ENCODE data around the gene KRT33A. TPM values are rescaled to one million over a fixed set of nuclear protein-coding genes. Genes with fewer than 3 reads are reported as not detected.

The KRT33A gene
- total RNA-seq, 1 donor from 2014 or later, result not detected

DNA sequence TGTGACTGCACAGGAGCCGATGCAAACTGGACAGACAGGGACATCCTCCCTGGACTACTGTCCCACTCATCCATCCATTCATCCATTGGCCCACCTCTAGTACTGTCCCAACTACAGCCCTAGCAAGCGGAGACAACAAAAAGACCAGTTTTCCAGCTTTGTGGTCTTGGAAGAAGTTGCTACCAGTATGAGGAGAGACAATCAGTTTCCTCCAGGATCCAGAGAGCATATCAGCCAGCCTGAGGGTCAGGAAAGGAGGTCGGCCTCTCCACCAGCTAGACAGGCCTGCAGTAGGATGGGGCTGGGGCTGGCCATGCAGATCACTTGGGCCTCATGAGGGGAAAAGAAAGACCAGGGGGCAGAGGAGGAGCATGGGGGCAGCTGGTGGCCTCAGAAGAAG is 16.8 kb downstream of the KRT33A start:
- H3K9me3 Mint-ChIP-seq (ENCODE audit: low read depth), result no peaks in the 10 kb centered on the region
- no peaks in the 10 kb centered on the region for H3K36me3 Mint-ChIP-seq (ENCODE audit: low read depth)
- TF ChIP-seq, protein P1, sequence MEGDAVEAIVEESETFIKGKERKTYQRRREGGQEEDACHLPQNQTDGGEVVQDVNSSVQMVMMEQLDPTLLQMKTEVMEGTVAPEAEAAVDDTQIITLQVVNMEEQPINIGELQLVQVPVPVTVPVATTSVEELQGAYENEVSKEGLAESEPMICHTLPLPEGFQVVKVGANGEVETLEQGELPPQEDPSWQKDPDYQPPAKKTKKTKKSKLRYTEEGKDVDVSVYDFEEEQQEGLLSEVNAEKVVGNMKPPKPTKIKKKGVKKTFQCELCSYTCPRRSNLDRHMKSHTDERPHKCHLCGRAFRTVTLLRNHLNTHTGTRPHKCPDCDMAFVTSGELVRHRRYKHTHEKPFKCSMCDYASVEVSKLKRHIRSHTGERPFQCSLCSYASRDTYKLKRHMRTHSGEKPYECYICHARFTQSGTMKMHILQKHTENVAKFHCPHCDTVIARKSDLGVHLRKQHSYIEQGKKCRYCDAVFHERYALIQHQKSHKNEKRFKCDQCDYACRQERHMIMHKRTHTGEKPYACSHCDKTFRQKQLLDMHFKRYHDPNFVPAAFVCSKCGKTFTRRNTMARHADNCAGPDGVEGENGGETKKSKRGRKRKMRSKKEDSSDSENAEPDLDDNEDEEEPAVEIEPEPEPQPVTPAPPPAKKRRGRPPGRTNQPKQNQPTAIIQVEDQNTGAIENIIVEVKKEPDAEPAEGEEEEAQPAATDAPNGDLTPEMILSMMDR (IDR thresholded peaks at IDR 0.05), result no peak
- no peaks in the 10 kb centered on the region for H3K4me1 Mint-ChIP-seq (ENCODE audit: low read depth)
- no peak overlapping the region for H3K27ac Mint-ChIP-seq (ENCODE audit: unreplicated experiment)
- no peak for DNase-seq (ENCODE audit: low spot score)
- peaks cover 8% of the 10 kb centered on the region for H3K27me3 Mint-ChIP-seq (ENCODE audit: low read depth)
- no peak overlapping the region for H3K4me3 Mint-ChIP-seq (ENCODE audit: unreplicated experiment)

DNA sequence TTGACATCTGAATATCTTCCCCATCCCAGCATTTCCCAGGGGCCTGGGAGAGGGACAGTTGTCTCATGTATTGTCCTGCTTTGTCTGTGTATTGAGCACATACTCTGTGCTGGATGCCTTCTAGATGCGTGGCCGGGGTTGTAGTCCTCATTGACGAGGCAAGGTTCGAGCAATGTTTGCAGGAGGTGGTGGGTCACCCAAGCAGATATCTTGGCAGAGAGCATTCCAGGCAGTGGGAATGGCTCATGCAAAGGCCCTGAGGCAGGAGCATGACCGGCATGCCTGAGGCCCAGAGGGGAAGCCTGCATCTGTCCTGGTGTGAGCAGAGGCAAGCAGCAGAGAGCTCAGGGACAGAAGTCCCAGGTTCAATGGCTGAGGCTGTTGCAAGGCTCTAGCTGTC is 17.5 kb downstream of the KRT33A start:
- Mint-ChIP-seq H3K9me3 (ENCODE audit: low read depth) (no peaks in the 10 kb centered on the region), H3K4me3 (ENCODE audit: unreplicated experiment) (no peak overlapping the region), H3K27ac (ENCODE audit: unreplicated experiment) (no peak overlapping the region), H3K36me3 (ENCODE audit: low read depth) (no peaks in the 10 kb centered on the region), H3K27me3 (ENCODE audit: low read depth) (peaks cover 8% of the 10 kb centered on the region), H3K4me1 (ENCODE audit: low read depth) (no peaks in the 10 kb centered on the region)
- DNase-seq (ENCODE audit: low spot score), result no peak
- TF ChIP-seq, protein P1 (IDR thresholded peaks at IDR 0.05), result no peak

DNA sequence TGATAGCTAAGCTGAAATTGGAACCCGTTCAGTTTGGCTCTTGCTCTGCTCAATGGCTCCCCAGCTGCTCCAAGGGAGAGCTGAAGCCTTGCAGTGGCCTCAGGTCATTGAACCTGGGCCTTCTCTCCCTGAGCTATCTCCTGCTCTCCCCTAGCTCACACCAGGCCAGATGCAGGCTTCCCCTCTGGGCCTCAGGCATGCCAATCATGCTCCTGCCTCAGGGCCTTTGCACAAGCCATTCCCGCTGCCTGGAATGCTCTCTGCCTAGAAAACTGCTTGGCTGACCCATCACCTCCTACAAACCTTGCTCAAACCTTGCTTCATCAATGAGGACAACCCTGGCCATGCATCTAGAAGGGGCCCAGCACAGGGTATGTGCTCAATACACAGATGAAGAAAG is 18.4 kb downstream of the KRT33A start:
- Mint-ChIP-seq H3K27me3 (ENCODE audit: low read depth) (peaks cover 8% of the 10 kb centered on the region), H3K9me3 (ENCODE audit: low read depth) (no peaks in the 10 kb centered on the region), H3K4me1 (ENCODE audit: low read depth) (no peaks in the 10 kb centered on the region), H3K4me3 (ENCODE audit: unreplicated experiment) (no peak overlapping the region), H3K27ac (ENCODE audit: unreplicated experiment) (no peak overlapping the region), H3K36me3 (ENCODE audit: low read depth) (no peaks in the 10 kb centered on the region)
- TF ChIP-seq, protein P1 (IDR thresholded peaks at IDR 0.05), result no peak
- DNase-seq (ENCODE audit: low spot score), result no peak

DNA sequence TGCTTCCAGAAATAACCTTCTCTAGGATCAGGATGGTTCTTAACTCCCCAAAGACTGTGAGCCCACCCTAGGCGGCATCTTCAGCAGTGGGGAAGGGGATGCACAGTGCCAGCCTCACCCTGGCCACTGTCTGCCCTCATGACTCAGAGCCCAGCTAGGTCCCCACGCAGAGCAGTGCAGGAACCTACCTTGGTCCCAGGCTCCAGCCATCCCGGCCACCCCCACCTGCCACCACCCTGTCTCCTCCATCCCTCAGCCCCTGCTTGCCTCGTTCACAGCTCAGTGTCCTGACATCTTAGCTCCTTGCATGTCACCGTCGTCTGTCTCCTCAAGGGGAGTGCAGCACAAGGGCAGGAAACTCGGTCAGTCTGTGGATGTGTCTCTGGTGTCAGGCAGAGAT is 19.0 kb downstream of the KRT33A start:
- no peak overlapping the region for H3K4me3 Mint-ChIP-seq (ENCODE audit: unreplicated experiment)
- TF ChIP-seq, protein P1 (IDR thresholded peaks at IDR 0.05), result no peak
- no peaks in the 10 kb centered on the region for H3K36me3 Mint-ChIP-seq (ENCODE audit: low read depth)
- no peaks in the 10 kb centered on the region for H3K9me3 Mint-ChIP-seq (ENCODE audit: low read depth)
- H3K27me3 Mint-ChIP-seq (ENCODE audit: low read depth), result peaks cover 8% of the 10 kb centered on the region
- H3K4me1 Mint-ChIP-seq (ENCODE audit: low read depth), result no peaks in the 10 kb centered on the region
- no peak for DNase-seq (ENCODE audit: low spot score)
- H3K27ac Mint-ChIP-seq (ENCODE audit: unreplicated experiment), result no peak overlapping the region

DNA sequence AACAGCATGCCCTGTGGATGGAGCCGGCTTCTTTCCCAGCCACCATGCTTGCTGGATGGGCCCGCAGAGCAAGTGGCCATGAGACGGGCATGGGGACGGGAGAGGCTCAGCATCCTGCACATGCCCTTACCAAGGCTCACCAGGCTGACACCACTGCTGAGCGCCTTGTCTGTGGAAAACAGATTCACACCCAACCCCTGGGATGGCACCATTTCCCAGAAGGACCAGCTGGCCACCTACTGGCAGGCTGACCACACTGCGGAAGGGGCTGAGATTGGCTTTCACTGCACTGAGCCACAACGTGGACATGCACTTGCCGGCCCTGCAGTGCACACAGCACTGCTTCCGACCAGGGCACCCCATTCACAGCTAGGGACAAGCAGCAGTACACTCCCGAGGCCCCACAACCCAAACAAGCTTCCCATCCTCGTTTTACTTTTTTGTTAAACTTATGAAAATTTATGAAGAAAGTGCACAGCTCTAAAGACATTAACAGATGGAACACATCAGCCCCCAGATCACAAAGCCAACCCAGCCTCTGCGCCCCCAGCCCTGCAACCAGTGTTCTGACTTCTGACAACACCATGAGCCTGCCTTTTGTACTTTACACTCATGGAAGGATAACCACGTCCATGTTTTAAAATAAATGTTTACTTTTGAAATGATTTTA is 21.2 kb downstream of the KRT33A start:
- H3K4me3 Mint-ChIP-seq (ENCODE audit: unreplicated experiment), result no peak overlapping the region
- no peaks in the 10 kb centered on the region for H3K4me1 Mint-ChIP-seq (ENCODE audit: low read depth)
- no peaks in the 10 kb centered on the region for H3K36me3 Mint-ChIP-seq (ENCODE audit: low read depth)
- TF ChIP-seq, protein P1 (IDR thresholded peaks at IDR 0.05), result peak; percentile 84
- H3K9me3 Mint-ChIP-seq (ENCODE audit: low read depth), result no peaks in the 10 kb centered on the region
- no peak for DNase-seq (ENCODE audit: low spot score)
- peaks cover 4% of the 10 kb centered on the region for H3K27me3 Mint-ChIP-seq (ENCODE audit: low read depth)
- no peak overlapping the region for H3K27ac Mint-ChIP-seq (ENCODE audit: unreplicated experiment)
